Brain microvascular endothelial cell (primary cell): Measurements from ENCODE around the gene MAN1C1.
A peak's percentile ranks its signal among the peaks of the same experiment; 100 is the strongest.

Experiments
- DNase-seq: peaks from one replicate; pipeline ENCODE4 v3.0.0-alpha.2; 2020
- H3K27ac ChIP-seq: fragments of 250-450 bp; sonication (Bioruptor Pico); 2 replicates; pipeline ENCODE4 v1.5.1; 2020; ENCODE audit warnings: mild to moderate bottlenecking, moderate library complexity
- H3K27me3 ChIP-seq: fragments of 250-450 bp; sonication (Bioruptor Pico); replicated peaks from 2 replicates; pipeline ENCODE4 v1.5.1; 2020; ENCODE audit warnings: mild to moderate bottlenecking
- H3K36me3 ChIP-seq: fragments of 250-450 bp; sonication (Bioruptor Pico); replicated peaks from 2 replicates; pipeline ENCODE4 v1.5.1; 2020; ENCODE audit warnings: mild to moderate bottlenecking
- H3K4me3 ChIP-seq: 2 replicates; pipeline ENCODE4 v1.5.1; 2011; ENCODE audit warnings: low read depth, mild to moderate bottlenecking, control low read depth, low read length, moderate library complexity
- CTCF ChIP-seq: IDR thresholded peaks from 2 replicates; pipeline ENCODE4 v1.5.1; 2011; ENCODE audit warnings: low read depth, mild to moderate bottlenecking, moderate library complexity, low read length, control low read depth, inconsistent platforms; ENCODE audit errors: missing control alignments
- in situ Hi-C: cut with HindIII; loops from 2 replicates; pipeline ENCODE4 v1.10.0; 2017; ENCODE audit warnings: low sequenced_read_pairs, low pct_ligation_motif_present

Gene MAN1C1

GRCh38 chr1:25810341-25811299, 194.0 kb downstream of the MAN1C1 start:
- in situ Hi-C loops: no loop called here
- no peaks in the 10 kb centered on the region for H3K27me3 ChIP-seq
- TF ChIP-seq CTCF: peak; percentile 95
- peak; percentile 47 for DNase-seq
- H3K4me3 ChIP-seq: no peak overlapping the region
- peaks cover 16% of the 10 kb centered on the region for H3K36me3 ChIP-seq
- H3K27ac ChIP-seq: no peak overlapping the region

GRCh38 chr1:25811384-25812082, 194.9 kb downstream of the MAN1C1 start:
- no peak for DNase-seq
- H3K27ac ChIP-seq: no peak overlapping the region
- H3K27me3 ChIP-seq: no peaks in the 10 kb centered on the region
- H3K36me3 ChIP-seq: peaks cover 16% of the 10 kb centered on the region
- TF ChIP-seq CTCF: no peak
- no peak overlapping the region for H3K4me3 ChIP-seq
- in situ Hi-C loops: no loop called here

GRCh38 chr1:25813071-25813733, 196.6 kb downstream of the MAN1C1 start:
- no peak for TF ChIP-seq CTCF
- in situ Hi-C loops: no loop called here
- Histone ChIP-seq H3K4me3 (no peak overlapping the region), H3K36me3 (peaks cover 16% of the 10 kb centered on the region), H3K27ac (no peak overlapping the region), H3K27me3 (no peaks in the 10 kb centered on the region)
- no peak for DNase-seq

GRCh38 chr1:25813734-25814471, 197.3 kb downstream of the MAN1C1 start:
- in situ Hi-C loops: no loop called here
- no peak overlapping the region for H3K27ac ChIP-seq
- TF ChIP-seq CTCF: peak; percentile 15
- H3K4me3 ChIP-seq: no peak overlapping the region
- no peak for DNase-seq
- no peaks in the 10 kb centered on the region for H3K27me3 ChIP-seq
- H3K36me3 ChIP-seq: peaks cover 10% of the 10 kb centered on the region

GRCh38 chr1:25814549-25815087, 198.0 kb downstream of the MAN1C1 start:
- DNase-seq: no peak
- no peak for TF ChIP-seq CTCF
- no peaks in the 10 kb centered on the region for H3K27me3 ChIP-seq
- in situ Hi-C loops: no loop called here
- H3K27ac ChIP-seq: no peak overlapping the region
- peaks cover 6% of the 10 kb centered on the region for H3K36me3 ChIP-seq
- H3K4me3 ChIP-seq: no peak overlapping the region
